ENCODE data around the gene PARN. TPM values are rescaled to one million over a fixed set of nuclear protein-coding genes. Genes with fewer than 3 reads are reported as not detected.

Gene PARN
- total RNA-seq, 1 donor from 2014 or later, result 31.2 TPM

- Histone ChIP-seq H3K9me3 (no peaks in the 10 kb centered on the region), H3K36me3 (no peaks in the 10 kb centered on the region), H3K27me3 (no peaks in the 10 kb centered on the region), H3K4me1 (peaks cover 15% of the 10 kb centered on the region), H3K27ac (no peak overlapping the region), H3K4me3 (no peak overlapping the region)
- DNase-seq, result no peak
- no peak for ATAC-seq
- intact Hi-C loops (cut with DNase I), result no loop called here
- TF ChIP-seq, protein P1, sequence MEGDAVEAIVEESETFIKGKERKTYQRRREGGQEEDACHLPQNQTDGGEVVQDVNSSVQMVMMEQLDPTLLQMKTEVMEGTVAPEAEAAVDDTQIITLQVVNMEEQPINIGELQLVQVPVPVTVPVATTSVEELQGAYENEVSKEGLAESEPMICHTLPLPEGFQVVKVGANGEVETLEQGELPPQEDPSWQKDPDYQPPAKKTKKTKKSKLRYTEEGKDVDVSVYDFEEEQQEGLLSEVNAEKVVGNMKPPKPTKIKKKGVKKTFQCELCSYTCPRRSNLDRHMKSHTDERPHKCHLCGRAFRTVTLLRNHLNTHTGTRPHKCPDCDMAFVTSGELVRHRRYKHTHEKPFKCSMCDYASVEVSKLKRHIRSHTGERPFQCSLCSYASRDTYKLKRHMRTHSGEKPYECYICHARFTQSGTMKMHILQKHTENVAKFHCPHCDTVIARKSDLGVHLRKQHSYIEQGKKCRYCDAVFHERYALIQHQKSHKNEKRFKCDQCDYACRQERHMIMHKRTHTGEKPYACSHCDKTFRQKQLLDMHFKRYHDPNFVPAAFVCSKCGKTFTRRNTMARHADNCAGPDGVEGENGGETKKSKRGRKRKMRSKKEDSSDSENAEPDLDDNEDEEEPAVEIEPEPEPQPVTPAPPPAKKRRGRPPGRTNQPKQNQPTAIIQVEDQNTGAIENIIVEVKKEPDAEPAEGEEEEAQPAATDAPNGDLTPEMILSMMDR (IDR thresholded peaks at IDR 0.05), result no peak
Observed at GRCh38 chr16:14564861-14565687, 65.0 kb downstream of the PARN start.

DNA sequence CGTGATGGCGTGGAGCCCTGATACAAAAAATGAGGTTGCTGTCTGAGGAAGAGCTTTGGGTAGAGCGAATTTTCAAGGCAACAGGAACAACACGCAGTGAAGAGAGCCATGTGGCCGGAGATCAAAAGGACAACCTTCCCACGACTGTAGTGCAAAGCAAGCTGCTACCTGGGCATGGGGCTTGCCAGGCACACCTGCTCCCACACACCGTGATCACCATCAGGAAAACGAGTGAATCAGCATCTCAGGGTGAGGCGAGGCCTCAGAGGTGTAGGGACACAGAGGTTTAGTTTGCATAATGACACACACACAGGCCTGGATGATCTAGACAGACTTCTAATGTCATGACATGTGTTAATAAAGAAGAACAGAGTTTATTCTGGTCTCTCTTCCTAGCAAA, 65.7 kb downstream of the PARN start:
- Histone ChIP-seq H3K4me1 (peaks cover 15% of the 10 kb centered on the region), H3K4me3 (no peak overlapping the region), H3K9me3 (no peaks in the 10 kb centered on the region), H3K27me3 (no peaks in the 10 kb centered on the region), H3K27ac (no peak overlapping the region), H3K36me3 (no peaks in the 10 kb centered on the region)
- DNase-seq (no peak), ATAC-seq (peak; percentile 35)
- TF ChIP-seq, protein P1 (IDR thresholded peaks at IDR 0.05), result no peak
- intact Hi-C loops (cut with DNase I), result no loop called here

- DNase-seq, result no peak
- peak; percentile 64 for ATAC-seq
- Histone ChIP-seq H3K4me3 (no peak overlapping the region), H3K9me3 (no peaks in the 10 kb centered on the region), H3K36me3 (peaks cover 2% of the 10 kb centered on the region), H3K4me1 (peaks cover 15% of the 10 kb centered on the region), H3K27ac (no peak overlapping the region), H3K27me3 (no peaks in the 10 kb centered on the region)
- TF ChIP-seq, protein P1 (IDR thresholded peaks at IDR 0.05), result peak; percentile 20
- intact Hi-C loops (cut with DNase I), result no loop called here
Observed at GRCh38 chr16:14562691-14563491, 67.2 kb downstream of the PARN start.

DNA sequence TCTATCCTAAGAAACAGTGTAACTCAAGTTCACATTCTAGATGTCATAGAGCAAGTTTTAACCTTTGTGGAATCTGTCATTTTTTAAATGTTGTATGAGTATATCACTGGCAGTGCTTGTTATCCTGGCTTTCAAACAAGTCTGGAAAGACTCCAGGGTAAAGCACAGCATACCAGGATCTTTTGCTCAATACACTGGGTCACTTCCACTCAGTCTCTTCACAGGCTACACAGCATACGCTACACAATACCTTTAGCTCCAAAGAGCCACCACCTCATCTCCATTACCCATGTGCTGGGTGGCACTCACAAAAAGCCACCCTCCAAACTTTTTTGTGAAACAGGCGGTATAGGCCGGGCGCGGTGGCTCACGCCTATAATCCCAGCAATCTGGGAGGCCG, 69.5 kb downstream of the PARN start:
- Histone ChIP-seq H3K36me3 (peaks cover 14% of the 10 kb centered on the region), H3K9me3 (no peaks in the 10 kb centered on the region), H3K27ac (no peak overlapping the region), H3K4me1 (peaks cover 7% of the 10 kb centered on the region), H3K27me3 (no peaks in the 10 kb centered on the region), H3K4me3 (no peak overlapping the region)
- DNase-seq (no peak), ATAC-seq (peak; percentile 17)
- TF ChIP-seq, protein P1 (IDR thresholded peaks at IDR 0.05), result no peak
- intact Hi-C loops (cut with DNase I), result no loop called here

GRCh38 chr16:14559809-14560241, 70.2 kb downstream of the PARN start:
- intact Hi-C loops (cut with DNase I), result no loop called here
- Histone ChIP-seq H3K27me3 (no peaks in the 10 kb centered on the region), H3K36me3 (peaks cover 14% of the 10 kb centered on the region), H3K4me1 (peaks cover under 1% of the 10 kb centered on the region), H3K27ac (no peak overlapping the region), H3K4me3 (no peak overlapping the region), H3K9me3 (no peaks in the 10 kb centered on the region)
- TF ChIP-seq, protein P1 (IDR thresholded peaks at IDR 0.05), result no peak
- ATAC-seq (peak; percentile 93), DNase-seq (peak; percentile 79)

All from upper lobe of right lung (tissue), 1 donor.